T47D (cell line): Measurements from ENCODE around the gene HOXA1.

ENCODE experiments used
- DNase-seq, 2 experiments: peaks; one replicate each; pipeline versions ENCODE4 v3.0.0 to v3.0.0-alpha.2; 2011 to 2012; ENCODE audit warnings: low read depth in 1 of 2, low spot score in 1 of 2
- JUND ChIP-seq: IDR thresholded peaks from 2 replicates; pipeline ENCODE4 v1.6.1; 2012; ENCODE audit warnings: low read depth
- in situ Hi-C: cut with HindIII; loops from 2 replicates; pipeline ENCODE4 v1.10.0; 2016; ENCODE audit warnings: low sequenced_read_pairs, low pct_unique_long_range_greater_than_20kb

Gene HOXA1

GRCh38 chr7:27079234-27079975, 16.4 kb downstream of the HOXA1 start:
- TF ChIP-seq JUND = no peak
- DNase-seq = no peak
- in situ Hi-C loops = no loop called here

GRCh38 chr7:27078616-27079233, 17.1 kb downstream of the HOXA1 start:
- no peak for DNase-seq

DNA sequence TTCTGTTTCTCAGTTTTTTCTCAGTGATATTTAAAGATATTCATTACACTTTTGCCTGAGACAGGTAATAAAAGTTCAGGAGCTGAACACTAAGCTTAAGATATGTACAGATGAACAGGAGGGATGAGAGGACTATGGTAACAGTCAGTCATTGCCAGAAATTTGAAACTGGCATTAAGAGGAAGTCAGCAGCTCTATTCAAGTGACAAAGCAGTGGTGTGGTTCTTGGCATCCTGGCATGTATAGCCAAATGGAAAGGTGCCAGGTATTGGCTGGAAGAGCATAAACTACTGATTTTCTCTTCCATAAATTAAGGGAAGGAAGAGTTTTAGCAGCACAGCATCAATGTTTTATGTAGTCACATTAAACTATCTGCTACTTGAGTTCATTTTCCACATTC, 22.7 kb downstream of the HOXA1 start:
- peak in 1 of 2 experiments; percentile 45 for DNase-seq
- in situ Hi-C loops = no loop called here
- TF ChIP-seq JUND = no peak

More at GRCh38 chr7:27078616-27079233, 17.1 kb downstream of the HOXA1 start:
- in situ Hi-C loops = no loop called here
- TF ChIP-seq JUND = no peak

- DNase-seq = no peak
- in situ Hi-C loops = no loop called here
- no peak for TF ChIP-seq JUND
Measured at GRCh38 chr7:27071622-27072390, 24.0 kb downstream of the HOXA1 start.

GRCh38 chr7:27068259-27068658, 27.5 kb downstream of the HOXA1 start:
- TF ChIP-seq JUND = no peak
- in situ Hi-C loops = no loop called here

GRCh38 chr7:27066148-27066547, 29.7 kb downstream of the HOXA1 start:
- in situ Hi-C loops = no loop called here
- TF ChIP-seq JUND = no peak
- no peak for DNase-seq

More at GRCh38 chr7:27068259-27068658, 27.5 kb downstream of the HOXA1 start:
- no peak for DNase-seq

- in situ Hi-C loops = no loop called here
- no peak for DNase-seq
- TF ChIP-seq JUND = no peak
Measured at GRCh38 chr7:27065709-27066108, 30.1 kb downstream of the HOXA1 start.

- DNase-seq = no peak
- in situ Hi-C loops = no loop called here
- TF ChIP-seq JUND = no peak
Measured at GRCh38 chr7:27064661-27065060, 31.1 kb downstream of the HOXA1 start.

GRCh38 chr7:27064159-27064558, 31.6 kb downstream of the HOXA1 start:
- in situ Hi-C loops = no loop called here
- DNase-seq = no peak

GRCh38 chr7:27062946-27063345, 32.9 kb downstream of the HOXA1 start:
- no peak for TF ChIP-seq JUND
- in situ Hi-C loops = no loop called here
- no peak for DNase-seq

More at GRCh38 chr7:27064159-27064558, 31.6 kb downstream of the HOXA1 start:
- no peak for TF ChIP-seq JUND

DNA sequence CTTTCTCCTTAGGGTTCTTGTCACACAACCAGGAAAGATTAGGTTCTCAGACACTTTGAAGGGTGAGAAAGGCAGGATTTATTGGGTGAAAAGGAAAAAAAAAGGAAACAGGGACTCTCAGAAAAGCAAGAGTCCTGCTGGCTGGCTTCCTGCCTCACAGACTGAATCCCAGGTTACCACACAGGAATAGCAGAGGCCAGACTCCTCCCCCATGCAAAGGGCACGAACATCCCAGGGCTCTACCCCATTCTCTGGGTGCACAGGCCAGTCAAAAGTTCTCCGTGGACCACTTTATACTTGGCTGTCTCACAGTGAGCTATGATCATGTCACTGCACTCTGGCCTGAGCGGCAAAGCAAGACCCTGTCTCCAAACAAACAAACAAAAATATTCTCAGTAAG, 42.6 kb downstream of the HOXA1 start:
- TF ChIP-seq JUND = no peak
- no peak for DNase-seq
- in situ Hi-C loops = no loop called here

DNA sequence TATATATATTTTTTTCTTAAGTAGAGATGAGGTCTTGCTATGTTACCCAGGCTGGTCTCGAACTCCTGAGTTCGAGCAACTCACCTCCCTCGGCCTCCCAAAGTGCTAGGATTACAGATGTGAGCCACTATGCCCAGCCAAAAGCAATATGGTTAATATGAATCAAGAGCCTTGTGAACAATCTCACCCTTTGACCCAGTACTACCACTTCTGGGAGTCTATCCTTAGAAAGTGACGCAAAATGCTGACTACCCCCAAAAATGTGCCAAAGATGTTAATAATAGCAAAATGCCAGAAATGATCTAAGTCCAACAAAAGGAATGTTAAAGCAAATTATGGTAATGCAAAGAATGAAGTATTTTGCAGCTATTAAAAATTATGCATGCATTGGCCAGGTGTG, 44.3 kb downstream of the HOXA1 start:
- in situ Hi-C loops = no loop called here
- no peak for DNase-seq
- no peak for TF ChIP-seq JUND

DNA sequence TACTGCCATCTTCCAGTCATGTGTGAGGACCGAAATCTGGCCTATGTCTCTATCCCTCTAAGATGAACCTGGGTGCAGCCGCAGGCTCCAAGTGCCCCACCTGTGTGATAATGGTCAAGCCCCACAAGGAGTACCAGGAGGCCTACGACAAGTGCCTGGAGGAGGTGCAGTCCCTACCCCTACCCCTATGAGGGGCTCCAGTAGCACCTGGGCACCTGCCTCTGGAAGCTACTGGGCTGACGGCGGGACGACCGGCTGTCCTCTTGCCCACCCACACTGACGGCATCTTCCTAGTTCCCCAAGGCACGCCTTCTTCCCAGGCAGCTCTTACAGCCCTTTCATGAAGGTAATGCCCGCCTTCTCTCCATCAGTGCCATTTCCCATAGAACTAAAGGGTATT, 47.4 kb downstream of the HOXA1 start:
- TF ChIP-seq JUND = no peak
- in situ Hi-C loops = no loop called here
- DNase-seq = no peak
